SHP77 treated with DMSO at 0.1 percent for 48 hours (cell line): ENCODE measurements around the gene MRPL1.

Experiments used
- DNase-seq: peaks from one replicate; lab custom pipeline; 2025; lab: John Stamatoyannopoulos, UW

MRPL1 gene

DNA sequence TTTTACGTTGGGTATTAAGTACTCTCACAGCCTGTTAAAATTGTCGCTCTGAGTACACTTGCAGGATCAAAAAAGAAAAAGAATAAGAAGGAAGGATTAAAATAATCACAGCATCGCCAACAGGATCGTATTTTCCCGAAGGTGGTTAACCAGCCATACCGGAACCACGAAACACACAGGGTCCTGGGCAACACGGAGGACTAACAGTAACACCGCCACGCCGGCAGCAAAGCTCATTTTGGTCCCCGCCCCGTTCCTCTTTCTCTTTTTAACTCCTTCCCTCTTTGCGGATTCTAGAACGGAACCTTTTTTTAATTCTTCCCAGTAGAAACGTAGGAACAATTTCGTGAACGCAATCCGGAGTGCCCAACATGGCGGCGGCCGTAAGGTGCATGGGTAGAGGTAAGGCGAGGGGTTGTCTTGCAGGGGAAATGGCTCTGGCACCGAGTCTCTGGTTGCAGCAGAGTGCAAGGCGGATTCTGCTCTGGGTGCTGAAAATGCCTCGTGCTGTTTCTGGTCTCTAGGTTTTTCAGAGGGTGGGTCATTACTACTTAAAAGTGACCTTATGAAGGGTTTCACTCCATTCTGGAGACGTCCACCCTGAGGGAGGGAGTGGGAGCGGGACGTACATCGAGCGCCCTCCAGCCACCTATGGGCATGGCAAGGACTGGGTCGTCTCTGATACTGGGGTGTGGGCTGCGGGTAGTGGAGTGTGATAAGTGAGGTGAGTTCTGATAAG is at the start of gene MRPL1:
TSS of gene MRPL1 (plus strand) at position 353 of the 739 bp plus-strand sequence. CDS start at position 372, 19 bp downstream.
- peak; percentile 94 for DNase-seq

DNA sequence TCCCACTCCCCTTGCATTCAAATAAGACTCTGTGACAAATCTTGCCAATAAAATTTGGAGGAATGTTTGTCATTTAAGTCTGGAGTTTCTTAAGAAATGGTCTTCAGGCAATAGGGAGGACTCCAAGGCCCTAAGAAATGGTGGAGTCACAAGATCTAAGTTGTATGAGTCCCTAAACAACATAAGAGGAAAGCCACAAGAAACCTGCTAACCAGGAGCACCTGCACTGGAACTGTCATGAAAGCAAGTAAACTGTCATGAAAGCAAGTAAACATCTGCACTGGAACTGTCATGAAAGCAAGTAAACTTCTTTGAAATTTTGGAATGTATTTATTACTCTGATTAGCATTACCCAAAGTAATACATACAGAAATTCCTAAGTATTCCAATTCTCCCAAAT is 47.0 kb upstream of the MRPL1 start:
- DNase-seq, result no peak

DNA sequence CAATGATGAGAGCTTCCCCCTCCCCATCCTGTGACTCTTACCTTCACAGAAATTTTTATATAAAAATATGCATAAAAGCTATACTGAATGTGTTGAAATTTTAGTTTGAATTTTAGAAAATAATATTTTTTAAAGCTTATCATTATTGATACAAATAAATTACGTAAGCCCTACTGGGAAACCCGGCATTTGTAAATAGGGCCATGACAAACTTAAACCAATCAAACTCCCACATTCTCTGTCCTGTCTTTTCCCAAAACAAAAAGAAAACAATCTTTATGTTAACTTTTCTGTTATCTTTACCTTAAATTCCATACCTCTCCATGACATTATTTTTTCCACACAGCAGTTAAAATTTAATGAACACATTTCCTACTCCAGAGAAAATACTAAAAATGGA is 46.1 kb upstream of the MRPL1 start:
- no peak for DNase-seq

DNA sequence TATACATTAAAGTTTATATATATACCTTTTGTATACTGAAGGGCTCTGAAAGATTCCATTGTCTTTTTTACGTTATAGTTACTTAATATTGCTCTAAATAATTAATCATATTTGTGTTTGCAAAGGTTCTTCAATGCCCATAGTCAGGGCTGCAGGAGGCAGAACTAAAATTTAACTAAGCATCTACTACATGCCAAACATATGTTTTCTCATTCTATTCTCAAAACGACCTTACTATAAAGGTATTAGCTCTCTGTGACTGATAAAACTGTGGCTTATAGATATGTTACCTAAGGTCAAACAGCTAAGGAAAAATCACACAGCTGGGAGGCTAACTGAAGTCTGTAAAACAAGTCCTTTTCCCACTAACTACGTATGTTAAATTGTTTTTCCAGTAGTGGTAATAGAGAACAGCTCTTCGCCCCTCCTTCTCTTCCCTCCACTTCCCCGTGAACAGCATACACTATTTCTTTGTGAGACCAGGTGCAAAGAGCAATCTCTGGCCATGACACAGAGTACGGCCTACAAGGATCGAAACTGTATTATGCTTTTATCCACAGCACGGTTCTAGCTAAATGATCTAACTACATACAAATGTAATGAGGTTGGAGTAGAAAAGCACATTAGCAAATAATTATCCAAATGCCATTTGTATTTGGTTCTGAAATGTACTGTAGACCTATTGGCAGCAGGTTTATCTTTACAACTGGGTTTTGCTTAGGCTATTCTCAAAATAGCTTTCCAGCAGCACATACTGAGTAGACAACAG is 45.1 kb upstream of the MRPL1 start:
- DNase-seq, result no peak

DNA sequence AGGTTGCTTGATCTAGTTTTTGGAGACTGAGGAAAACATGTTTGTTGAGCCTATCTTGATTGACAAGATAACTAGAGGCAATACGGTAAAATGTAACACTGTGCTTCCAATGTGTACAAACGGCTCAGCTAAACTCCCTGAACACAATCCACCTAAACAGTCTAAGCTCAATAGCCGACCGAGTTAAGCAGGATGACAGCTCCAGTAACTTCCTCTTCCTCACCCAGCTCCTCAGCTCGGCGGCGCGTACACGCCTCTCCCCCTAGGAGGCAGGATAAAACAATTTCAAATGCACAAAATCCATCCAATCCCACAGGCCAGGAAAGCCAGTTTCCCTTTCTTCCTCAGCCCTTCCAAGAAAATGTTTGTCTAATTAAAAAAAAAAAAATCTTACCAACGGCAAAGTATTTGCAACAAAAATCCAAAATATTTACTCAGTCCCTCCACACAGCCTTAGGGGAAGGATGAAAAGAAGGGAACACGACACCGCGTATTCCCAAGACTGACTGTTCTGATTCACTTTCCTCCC is 44.5 kb upstream of the MRPL1 start:
- DNase-seq, result peak; percentile 75

DNA sequence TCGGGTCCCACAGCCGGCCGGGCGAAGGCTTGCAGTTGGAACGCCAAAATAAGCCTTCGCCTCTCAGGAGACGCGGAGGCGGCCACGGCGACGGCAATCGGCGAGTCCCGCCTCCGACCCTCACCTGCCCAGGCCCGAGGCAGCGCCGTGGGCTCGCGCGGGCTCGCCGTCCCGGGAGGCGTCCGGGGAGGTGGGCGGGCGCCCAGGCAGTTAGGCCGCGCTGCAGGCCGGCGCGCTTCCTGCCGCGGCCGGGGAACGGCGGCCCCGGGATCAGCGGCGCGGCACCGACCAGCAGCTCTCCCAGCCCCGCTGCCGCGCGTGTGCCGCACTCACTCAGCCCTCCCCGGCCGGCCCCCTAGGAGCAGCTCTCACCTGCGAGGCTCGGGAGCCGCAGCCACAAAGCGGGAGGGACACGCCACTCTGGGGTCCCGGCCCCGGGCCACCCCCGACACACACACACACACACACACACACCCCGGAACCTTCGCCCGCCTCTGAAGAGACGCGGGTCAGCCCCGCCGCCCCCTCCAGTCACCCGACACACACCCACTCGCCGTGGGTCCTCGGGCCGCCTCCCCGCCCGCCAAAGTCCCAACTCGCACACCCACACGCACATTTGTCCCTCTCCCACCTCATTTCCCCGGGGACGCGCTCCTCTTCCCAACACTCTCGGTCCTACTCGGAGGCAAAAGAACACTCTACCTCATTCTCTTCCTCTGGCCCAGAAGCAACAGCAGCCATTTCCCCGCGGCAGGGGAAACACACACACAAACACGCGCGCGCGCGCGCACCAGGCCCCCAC is 43.8 kb upstream of the MRPL1 start, which contains the start of gene CNOT6L:
TSS of gene CNOT6L (minus strand) at position 767 of the 802 bp plus-strand sequence. CDS start at position 707, 60 bp downstream.
- DNase-seq, result no peak

DNA sequence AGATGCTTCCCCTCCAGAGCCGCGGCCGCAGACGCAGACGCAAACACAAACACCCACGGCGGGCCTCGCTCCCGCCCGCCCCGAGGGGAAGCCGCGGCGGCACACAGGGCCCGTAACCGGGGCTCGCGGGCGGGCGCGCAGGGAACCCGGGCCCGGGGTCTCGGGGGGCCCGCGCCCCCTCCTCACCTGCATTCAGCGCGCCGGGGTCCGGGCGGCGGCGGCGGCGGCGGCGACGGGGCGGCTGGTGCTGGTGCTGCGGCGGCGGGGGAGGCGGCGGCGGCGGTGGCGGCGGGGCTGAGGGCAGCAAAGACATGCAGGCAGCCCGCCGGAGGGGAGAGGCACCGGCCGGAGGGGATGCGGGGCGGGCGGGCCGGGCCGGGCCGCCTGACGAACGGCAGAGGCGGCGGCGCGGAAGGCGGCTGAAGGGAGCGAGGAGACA is 43.2 kb upstream of the MRPL1 start:
- no peak for DNase-seq

DNA sequence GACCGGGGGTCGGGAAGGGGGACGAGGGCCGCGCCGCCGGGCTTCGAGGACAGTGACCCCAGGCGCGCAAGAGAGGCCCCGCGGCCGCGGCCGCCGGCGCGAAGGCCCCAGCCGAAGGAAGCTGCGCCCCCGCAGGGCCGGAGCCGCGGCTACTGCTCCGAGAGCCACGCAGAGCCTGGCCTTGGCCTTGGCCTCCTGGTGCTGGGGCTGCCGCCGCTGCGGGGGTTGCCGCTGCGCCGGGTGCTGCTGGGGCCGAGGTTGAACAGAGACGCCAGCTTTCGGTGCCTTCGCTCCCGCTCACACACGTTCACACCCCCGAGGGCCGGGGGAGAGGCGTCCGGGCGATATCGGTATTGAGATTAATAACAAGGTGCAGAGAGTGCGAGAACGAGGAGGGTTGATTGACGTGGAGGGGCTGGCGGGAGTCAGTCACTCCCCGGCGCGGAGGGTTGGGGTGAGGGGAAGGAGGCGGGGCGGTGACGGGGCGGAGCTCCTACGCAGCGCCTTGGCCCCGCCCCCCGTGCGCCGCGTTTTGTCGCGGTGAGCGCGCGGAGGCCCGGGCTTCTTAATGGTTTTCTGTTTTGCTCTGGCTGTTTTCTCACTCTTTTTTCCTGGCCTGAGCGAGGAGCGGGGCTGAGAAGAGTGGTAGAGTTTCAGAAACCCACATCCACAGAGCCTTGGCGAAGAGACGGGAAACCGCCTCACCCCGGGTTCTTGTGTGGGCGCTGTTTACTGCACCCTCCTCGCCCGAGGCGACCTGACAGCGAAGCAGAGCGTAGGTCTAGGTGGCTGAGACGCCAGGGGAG is 42.6 kb upstream of the MRPL1 start:
- peak; percentile 74 for DNase-seq

DNA sequence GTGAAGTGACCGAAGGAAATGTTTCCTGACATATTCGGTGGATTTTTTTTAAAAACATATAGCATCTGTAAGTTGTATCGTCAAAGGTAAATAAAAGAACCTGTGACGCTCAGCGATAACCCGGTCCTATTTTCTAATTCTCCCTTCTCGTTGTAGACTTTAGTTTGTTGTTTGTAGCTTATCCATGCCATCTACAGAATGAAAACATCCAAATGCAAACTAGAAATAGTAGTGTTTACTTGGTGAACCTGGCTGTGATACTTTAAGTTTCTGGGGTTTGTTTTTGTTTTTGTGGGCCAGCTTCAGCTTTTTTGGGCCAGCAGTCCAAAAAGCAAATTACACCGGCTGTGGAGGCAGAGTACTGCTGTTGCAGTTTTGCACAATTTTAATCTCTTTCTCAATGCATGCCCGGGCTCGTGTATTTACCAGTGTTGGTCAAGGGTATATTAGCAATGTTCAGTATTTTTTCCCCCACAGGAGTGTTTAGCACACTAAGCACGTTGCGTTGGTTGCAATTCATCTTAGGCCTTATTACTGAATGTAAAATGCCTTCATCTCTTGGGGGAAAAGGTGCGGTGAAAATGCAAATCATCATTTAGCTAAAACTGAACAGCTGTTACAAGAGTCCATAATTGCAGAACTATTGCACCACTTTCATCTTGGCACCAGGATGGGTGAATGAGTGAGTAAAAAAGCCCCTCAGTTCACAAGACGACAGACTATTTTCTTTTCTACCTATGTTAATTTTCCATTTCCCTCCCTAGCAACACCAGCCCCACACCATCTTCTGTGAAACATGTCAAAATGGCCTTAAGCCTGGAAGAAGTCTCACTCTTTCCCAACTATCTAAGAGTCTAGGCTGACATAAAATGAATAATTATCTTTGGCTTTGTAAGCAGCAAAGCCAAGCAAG is 41.7 kb upstream of the MRPL1 start:
- DNase-seq, result no peak

DNA sequence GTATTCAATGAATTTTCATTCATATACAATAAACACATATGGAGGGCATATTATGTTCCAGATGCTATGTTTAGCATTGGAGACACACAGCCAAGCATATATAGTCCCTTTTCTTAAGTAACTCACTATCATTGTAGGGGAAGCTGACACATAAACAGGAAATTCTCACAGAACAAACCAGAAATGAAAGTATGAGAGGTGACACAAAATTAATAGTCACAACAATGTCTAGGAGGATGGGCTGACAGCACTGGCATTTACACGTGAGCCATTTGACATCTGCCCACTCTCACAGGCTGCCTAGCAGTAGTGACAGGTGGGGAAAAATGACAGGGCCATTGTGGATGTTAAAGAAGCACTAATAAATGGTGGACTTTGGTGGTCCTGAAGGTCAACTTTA is 40.9 kb upstream of the MRPL1 start:
- DNase-seq, result no peak

DNA sequence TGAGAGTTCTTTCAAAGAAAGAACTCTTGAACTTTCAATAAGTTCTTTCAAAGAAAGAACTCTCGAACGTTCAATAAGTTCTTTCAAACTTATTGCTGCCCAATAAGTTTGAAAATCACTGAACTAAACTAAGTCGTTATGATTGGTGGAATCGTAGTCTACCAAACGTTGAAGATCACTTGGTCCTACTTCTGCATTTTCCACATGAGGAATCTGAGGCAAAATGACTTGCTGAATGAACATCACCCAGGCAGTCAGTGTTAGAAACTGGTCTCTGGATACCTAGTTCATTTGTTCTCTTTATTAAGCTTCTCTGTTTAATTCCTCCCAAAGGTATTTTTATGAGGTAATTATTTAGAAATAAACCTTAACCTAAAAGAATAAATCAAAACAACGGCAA is 36.4 kb upstream of the MRPL1 start:
- DNase-seq, result no peak

DNA sequence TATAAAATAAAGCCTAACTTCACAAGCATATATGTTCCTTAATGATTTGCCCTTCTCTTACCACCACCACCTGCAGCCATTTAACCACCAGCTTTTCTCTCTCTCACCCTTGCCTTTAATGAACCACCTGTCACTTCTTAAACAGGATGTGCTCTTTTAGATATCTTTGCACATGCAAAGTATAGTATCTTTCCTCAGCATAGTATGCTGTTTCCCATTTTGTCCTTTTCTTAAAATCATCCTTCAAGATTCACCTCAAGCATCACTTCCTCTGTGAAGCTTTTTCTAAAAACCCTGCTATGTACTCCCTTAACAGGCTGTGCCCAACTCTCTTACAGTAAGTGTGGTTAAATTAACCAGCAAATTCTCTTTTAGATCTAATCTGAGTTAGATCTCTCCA is 35.3 kb upstream of the MRPL1 start:
- DNase-seq, result no peak

DNA sequence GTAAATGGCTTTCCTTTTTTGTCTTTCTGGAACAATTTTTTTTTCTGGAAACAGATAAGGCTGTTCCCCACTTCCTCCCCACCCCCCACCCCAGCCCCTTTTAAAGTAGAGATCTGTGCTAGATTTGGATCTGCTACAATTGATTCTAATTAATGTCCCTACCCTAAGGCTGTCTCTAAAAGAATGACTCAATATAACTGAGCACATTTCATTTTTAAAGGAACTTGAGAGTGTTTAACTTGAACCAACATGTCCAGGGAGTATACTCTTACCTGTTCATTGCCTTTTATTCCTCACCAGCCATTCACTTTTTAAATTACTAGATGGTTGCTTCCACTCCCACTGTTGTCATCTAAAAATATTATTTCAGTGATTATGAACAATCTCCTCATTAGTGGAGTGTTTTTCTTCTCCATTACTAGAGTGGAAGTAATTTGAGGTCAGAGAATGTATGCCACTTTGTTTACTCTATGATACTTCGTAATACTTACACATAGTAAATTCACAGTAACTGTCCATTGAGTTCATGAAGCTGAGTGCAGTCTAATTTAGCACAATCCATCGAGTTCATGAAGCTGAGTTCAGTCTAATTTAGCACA is 29.4 kb upstream of the MRPL1 start:
- no peak for DNase-seq

DNA sequence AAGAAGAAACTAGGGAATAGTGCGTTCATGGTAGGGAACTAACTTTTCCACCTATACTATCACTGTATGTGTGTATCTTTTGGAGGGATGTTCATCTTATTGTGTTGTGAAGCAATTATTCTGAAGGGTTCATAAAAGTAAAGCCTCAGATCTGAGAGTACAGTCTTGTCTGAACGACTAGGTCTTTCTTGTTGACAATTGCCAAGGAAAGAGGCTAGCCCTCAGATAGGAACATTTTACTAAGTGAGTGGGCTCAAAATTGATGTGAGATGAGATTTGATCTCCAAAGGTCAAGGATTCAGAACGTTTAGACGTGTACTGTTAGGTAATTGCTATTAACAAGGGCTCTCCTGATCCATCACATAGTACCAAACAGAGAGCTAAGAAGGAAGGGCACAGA is 28.2 kb upstream of the MRPL1 start:
- DNase-seq, result no peak

DNA sequence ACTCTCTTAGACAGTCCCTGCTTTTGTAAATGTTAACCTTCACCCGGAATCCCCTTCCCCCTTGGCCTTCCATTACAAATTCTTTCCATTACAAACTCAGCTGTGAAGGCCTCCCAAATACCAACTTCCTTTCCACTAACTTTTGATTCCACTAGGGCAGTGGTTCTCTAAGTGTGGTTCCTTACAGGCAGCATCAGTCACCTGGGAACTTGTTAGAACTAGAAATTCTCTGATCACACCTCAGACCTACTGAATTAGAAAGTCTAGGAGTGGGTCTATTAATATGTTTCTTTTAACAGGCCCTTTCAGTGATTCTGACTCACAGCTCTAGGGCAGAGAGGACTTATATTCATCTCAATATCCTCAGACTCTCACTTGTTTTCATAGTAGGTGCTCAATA is 19.0 kb upstream of the MRPL1 start:
- DNase-seq, result no peak

DNA sequence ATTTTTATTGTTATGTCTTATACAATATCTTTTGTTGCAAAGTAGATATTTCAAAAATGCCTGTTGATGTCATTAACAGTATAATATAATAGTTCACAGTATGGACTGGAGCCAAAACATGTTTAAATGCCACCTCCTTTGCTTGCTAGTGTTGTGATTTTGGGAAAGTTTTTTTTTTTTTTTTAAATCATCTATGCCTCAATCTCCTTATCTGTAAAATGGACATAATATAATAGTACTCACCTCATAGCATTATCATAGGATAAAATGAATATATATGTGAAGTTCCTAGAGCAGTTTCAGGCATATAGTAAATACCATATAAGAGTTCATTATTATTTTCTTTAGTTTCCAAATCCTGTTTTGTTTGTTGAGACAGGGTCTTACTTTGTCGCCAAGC is 18.3 kb upstream of the MRPL1 start:
- DNase-seq, result no peak

DNA sequence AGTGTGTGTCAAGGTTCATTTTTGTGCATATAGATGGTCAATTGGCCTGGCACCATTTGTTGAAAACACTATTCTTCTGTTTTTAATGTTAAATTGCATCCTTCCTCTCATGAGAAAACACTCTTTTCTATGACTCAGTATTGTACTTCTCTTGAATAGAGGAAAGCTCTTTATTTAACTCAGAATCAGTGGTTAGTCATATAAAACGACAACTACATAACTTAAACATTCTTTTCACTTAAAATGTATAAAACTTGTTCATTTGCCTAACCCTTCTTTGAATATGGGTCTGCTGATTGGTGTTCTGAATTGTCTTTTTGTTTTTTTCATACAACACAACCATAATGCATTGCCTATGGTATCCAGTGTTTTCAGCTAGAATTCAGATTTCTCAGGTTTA is 17.2 kb upstream of the MRPL1 start:
- DNase-seq, result no peak

DNA sequence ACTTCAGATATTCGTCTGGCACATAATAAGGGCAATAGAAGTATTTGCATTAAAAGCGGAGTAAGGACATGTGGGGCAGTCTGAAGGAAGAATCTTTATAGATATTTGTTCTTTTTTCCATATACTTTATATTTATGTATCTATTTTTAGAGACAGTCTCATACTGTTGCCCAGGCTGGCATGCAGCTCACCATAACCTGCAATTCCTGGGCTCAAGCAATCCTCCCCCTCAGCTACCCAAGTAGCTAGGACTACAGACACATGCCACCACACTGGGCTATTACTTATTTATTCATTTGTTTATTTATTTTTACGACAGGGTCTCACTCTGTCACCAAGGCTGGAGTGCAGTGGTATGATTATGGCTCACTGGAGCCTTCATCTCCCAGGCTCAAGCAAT is 16.7 kb upstream of the MRPL1 start:
- no peak for DNase-seq

DNA sequence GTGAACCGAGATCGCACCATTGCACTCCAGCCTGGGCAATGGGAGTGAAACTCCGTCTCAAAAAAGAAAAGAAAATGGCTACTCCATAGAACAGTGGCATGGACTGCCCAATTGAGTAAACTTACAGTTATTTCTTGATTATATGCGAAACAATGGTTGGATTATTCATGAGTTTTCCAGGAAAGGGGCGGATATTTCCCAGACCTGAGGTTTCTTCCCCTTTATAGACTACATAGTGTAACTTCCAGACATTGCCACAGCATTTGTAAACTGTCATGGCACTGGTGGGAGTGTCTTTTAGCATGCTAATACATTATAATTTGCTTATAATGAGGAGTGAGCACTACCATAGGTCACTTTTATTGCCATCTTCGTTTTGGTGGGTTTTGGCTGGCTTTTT is 14.1 kb upstream of the MRPL1 start:
- DNase-seq, result no peak
